NT2/D1 (cell line): ENCODE data around the gene NXPH4.

ENCODE experiments used
- DNase-seq: peaks from one replicate; pipeline ENCODE4 v3.0.0-alpha.2; 2011; ENCODE audit warnings: low read depth, low spot score
- H3K27me3 ChIP-seq: 2 replicates; pipeline ENCODE4 v1.6.0; 2011; ENCODE audit warnings: mild to moderate bottlenecking; ENCODE audit not compliant: insufficient read length, insufficient read depth
- H3K36me3 ChIP-seq: 2 replicates; pipeline ENCODE4 v1.6.1; 2011; ENCODE audit warnings: mild to moderate bottlenecking, low read length, mixed read lengths; ENCODE audit not compliant: insufficient read depth, insufficient read length
- H3K4me1 ChIP-seq: 2 replicates; pipeline ENCODE4 v1.5.1; 2011; ENCODE audit not compliant: insufficient read depth, insufficient read length
- H3K4me3 ChIP-seq: 2 replicates; pipeline ENCODE4 v1.5.1; 2011; ENCODE audit warnings: low read depth; ENCODE audit not compliant: insufficient read length
- H3K9ac ChIP-seq: 2 replicates; pipeline ENCODE4 v1.6.0; 2011; ENCODE audit warnings: low read depth; ENCODE audit not compliant: insufficient read length
- H3K9me3 ChIP-seq: 2 replicates; pipeline ENCODE4 v1.5.1; 2011; ENCODE audit warnings: mild to moderate bottlenecking, low read length; ENCODE audit not compliant: insufficient read depth
- SUZ12 ChIP-seq: IDR thresholded peaks from 2 replicates; pipeline ENCODE4 v1.6.1; 2011; ENCODE audit not compliant: insufficient read length, insufficient read depth; ENCODE audit errors: extremely low read depth
- YY1 ChIP-seq: IDR thresholded peaks from 2 replicates; pipeline ENCODE4 v1.6.1; 2011; ENCODE audit not compliant: insufficient read length, insufficient read depth
- ZNF274 ChIP-seq: IDR thresholded peaks from 2 replicates; pipeline ENCODE4 v1.6.1; 2011; ENCODE audit warnings: mild to moderate bottlenecking, low read depth, low read length

Gene NXPH4

GRCh38 chr12:57240926-57241401 is 24.4 kb downstream of the NXPH4 start:
- TF ChIP-seq SUZ12: no peak
- no peak for TF ChIP-seq YY1
- no peak for TF ChIP-seq ZNF274
- H3K4me3 ChIP-seq: peak overlapping the region; percentile 49
- no peaks in the 10 kb centered on the region; the same call in 1 of the 2 replicates for H3K9me3 ChIP-seq
- peaks cover 68% of the 10 kb centered on the region for H3K27me3 ChIP-seq
- H3K36me3 ChIP-seq: peaks cover 4% of the 10 kb centered on the region
- peak overlapping the region; percentile 9 for H3K9ac ChIP-seq
- DNase-seq: no peak
- peaks cover 24% of the 10 kb centered on the region for H3K4me1 ChIP-seq

- H3K9ac ChIP-seq: peak overlapping the region; percentile 9
- peaks cover 68% of the 10 kb centered on the region for H3K27me3 ChIP-seq
- DNase-seq: no peak
- no peak for TF ChIP-seq ZNF274
- no peak for TF ChIP-seq YY1
- no peak for TF ChIP-seq SUZ12
- H3K4me1 ChIP-seq: peaks cover 24% of the 10 kb centered on the region
- H3K36me3 ChIP-seq: no peaks in the 10 kb centered on the region
- H3K4me3 ChIP-seq: no peak overlapping the region
- no peaks in the 10 kb centered on the region; the same call in 1 of the 2 replicates for H3K9me3 ChIP-seq
Observed at GRCh38 chr12:57241402-57242310, 25.1 kb downstream of the NXPH4 start.

GRCh38 chr12:57242329-57242690 is 25.7 kb downstream of the NXPH4 start:
- H3K36me3 ChIP-seq: no peaks in the 10 kb centered on the region
- H3K4me1 ChIP-seq: peaks cover 24% of the 10 kb centered on the region
- peaks cover 65% of the 10 kb centered on the region for H3K27me3 ChIP-seq
- DNase-seq: no peak
- H3K9me3 ChIP-seq: no peaks in the 10 kb centered on the region; the same call in 1 of the 2 replicates
- no peak overlapping the region for H3K9ac ChIP-seq
- TF ChIP-seq ZNF274: no peak
- no peak for TF ChIP-seq YY1
- no peak for TF ChIP-seq SUZ12
- H3K4me3 ChIP-seq: no peak overlapping the region

- peaks cover 22% of the 10 kb centered on the region for H3K4me1 ChIP-seq
- H3K27me3 ChIP-seq: peaks cover 59% of the 10 kb centered on the region
- DNase-seq: peak; percentile 90
- H3K4me3 ChIP-seq: peak overlapping the region; percentile 48
- H3K9ac ChIP-seq: peak overlapping the region; percentile 76
- no peaks in the 10 kb centered on the region; the same call in 1 of the 2 replicates for H3K9me3 ChIP-seq
- no peaks in the 10 kb centered on the region for H3K36me3 ChIP-seq
- TF ChIP-seq ZNF274: no peak
Observed at GRCh38 chr12:57242691-57243454, 26.3 kb downstream of the NXPH4 start.

- peak overlapping the region; percentile 48 for H3K4me3 ChIP-seq
- DNase-seq: peak; percentile 77
- H3K9ac ChIP-seq: peak overlapping the region; percentile 76
- TF ChIP-seq SUZ12 (no peak), ZNF274 (no peak), YY1 (no peak)
- H3K9me3 ChIP-seq: no peaks in the 10 kb centered on the region; the same call in 1 of the 2 replicates
- H3K4me1 ChIP-seq: peaks cover 22% of the 10 kb centered on the region
- no peaks in the 10 kb centered on the region for H3K36me3 ChIP-seq
- H3K27me3 ChIP-seq: peaks cover 51% of the 10 kb centered on the region
Observed at GRCh38 chr12:57243521-57244311, 27.1 kb downstream of the NXPH4 start.

GRCh38 chr12:57244312-57244696 is 27.7 kb downstream of the NXPH4 start:
- no peak for DNase-seq
- peaks cover 45% of the 10 kb centered on the region for H3K27me3 ChIP-seq
- H3K4me3 ChIP-seq: no peak overlapping the region
- H3K9ac ChIP-seq: no peak overlapping the region
- TF ChIP-seq ZNF274 (no peak), SUZ12 (no peak), YY1 (no peak)
- peaks cover 22% of the 10 kb centered on the region for H3K4me1 ChIP-seq
- H3K36me3 ChIP-seq: no peaks in the 10 kb centered on the region
- no peaks in the 10 kb centered on the region; the same call in 1 of the 2 replicates for H3K9me3 ChIP-seq

- DNase-seq: peak; percentile 86
- Histone ChIP-seq H3K27me3 (peaks cover 18% of the 10 kb centered on the region), H3K36me3 (no peaks in the 10 kb centered on the region), H3K4me3 (no peak overlapping the region), H3K9me3 (no peaks in the 10 kb centered on the region; the same call in 1 of the 2 replicates), H3K9ac (no peak overlapping the region), H3K4me1 (peaks cover 12% of the 10 kb centered on the region)
- TF ChIP-seq YY1 (no peak), ZNF274 (no peak), SUZ12 (no peak)
Observed at GRCh38 chr12:57247041-57247440, 30.4 kb downstream of the NXPH4 start.
